H1 (cell line): Measurements from ENCODE around the gene FHIT.

ENCODE experiments used
- ATF3 ChIP-seq: IDR thresholded peaks from 2 replicates; pipeline ENCODE4 v1.6.1; 2011; ENCODE audit warnings: low read depth, mild to moderate bottlenecking, low read length; ENCODE audit not compliant: insufficient read depth
- EZH2 ChIP-seq: fragments of 200-600 bp; sonication (generic); IDR thresholded peaks from 2 replicates; pipeline ENCODE4 v1.7.1; 2012; ENCODE audit warnings: low read depth, mild to moderate bottlenecking, moderate library complexity, low read length, inconsistent platforms; ENCODE audit not compliant: severe bottlenecking
- GTF2F1 ChIP-seq: IDR thresholded peaks from 2 replicates; pipeline ENCODE4 v1.6.1; 2012; ENCODE audit warnings: low read depth, low read length, improper control_type of control experiment, borderline replicate concordance
- MAFK ChIP-seq: IDR thresholded peaks from 2 replicates; pipeline ENCODE4 v1.6.1; 2012; ENCODE audit warnings: low read depth, mild to moderate bottlenecking, improper control_type of control experiment, low read length
- SIX5 ChIP-seq: IDR thresholded peaks from 2 replicates; pipeline ENCODE4 v1.6.1; 2011; ENCODE audit warnings: mild to moderate bottlenecking, low read depth, low read length
- SUZ12 ChIP-seq: fragments of 200-600 bp; sonication (generic); IDR thresholded peaks from 2 replicates; pipeline ENCODE4 v1.6.1; 2012; ENCODE audit warnings: mild to moderate bottlenecking, inconsistent platforms, low read length, moderate library complexity, mixed read lengths
- ZNF274 ChIP-seq: IDR thresholded peaks from 2 replicates; pipeline ENCODE4 v1.7.0; 2012; ENCODE audit warnings: low read length, borderline replicate concordance; ENCODE audit errors: extremely low read depth
- TF ChIP-seq, protein P1 (sequence below), 3 experiments: IDR thresholded peaks; 1 replicate in 2 of 3; 2 replicates in 1 of 3; pipeline versions ENCODE4 v1.5.1 to v1.6.1; 2011; ENCODE audit warnings: low read length in 3 of 3, mild to moderate bottlenecking in 3 of 3, inconsistent platforms in 2 of 3, low read depth in 1 of 3, moderate library complexity in 1 of 3; ENCODE audit not compliant: insufficient read depth in 1 of 3; ENCODE audit errors: control extremely low read depth in 1 of 3

DNA sequence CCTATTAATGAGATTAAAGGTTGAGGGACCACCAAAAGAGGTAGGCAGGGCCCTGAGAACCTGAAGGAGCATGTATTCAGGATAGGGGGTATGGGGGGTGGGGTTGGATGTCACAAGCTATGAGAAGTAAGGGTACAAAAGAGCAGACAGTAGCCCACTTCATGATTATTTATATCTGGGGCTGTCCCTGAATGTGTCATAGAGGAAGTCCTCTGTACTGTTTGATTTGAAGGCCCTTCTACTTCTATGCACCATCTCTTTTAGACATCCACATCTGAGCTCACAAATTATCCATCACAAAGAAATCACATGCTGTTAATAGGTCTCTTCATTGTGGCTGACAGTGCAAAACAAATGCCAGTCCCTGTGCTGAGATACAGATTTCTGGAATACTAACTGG is 68.6 kb downstream of the FHIT start:
- TF ChIP-seq MAFK (no peak), ZNF274 (no peak), EZH2 (no peak), GTF2F1 (no peak), SUZ12 (no peak), ATF3 (no peak), SIX5 (no peak)
- TF ChIP-seq, protein P1, sequence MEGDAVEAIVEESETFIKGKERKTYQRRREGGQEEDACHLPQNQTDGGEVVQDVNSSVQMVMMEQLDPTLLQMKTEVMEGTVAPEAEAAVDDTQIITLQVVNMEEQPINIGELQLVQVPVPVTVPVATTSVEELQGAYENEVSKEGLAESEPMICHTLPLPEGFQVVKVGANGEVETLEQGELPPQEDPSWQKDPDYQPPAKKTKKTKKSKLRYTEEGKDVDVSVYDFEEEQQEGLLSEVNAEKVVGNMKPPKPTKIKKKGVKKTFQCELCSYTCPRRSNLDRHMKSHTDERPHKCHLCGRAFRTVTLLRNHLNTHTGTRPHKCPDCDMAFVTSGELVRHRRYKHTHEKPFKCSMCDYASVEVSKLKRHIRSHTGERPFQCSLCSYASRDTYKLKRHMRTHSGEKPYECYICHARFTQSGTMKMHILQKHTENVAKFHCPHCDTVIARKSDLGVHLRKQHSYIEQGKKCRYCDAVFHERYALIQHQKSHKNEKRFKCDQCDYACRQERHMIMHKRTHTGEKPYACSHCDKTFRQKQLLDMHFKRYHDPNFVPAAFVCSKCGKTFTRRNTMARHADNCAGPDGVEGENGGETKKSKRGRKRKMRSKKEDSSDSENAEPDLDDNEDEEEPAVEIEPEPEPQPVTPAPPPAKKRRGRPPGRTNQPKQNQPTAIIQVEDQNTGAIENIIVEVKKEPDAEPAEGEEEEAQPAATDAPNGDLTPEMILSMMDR (IDR thresholded peaks at IDR 0.05; ENCODE audit: control extremely low read depth in 1 of 3, insufficient read depth in 1 of 3, low read depth in 1 of 3, low read length in 3 of 3) = no peak
